ENCODE measurements around the gene SLC66A1. TPM values are rescaled to one million over a fixed set of nuclear protein-coding genes. Genes with fewer than 3 reads are reported as not detected.

Gene SLC66A1
- total RNA-seq, 1 donor from 2014 or later = 18.8 TPM

DNA sequence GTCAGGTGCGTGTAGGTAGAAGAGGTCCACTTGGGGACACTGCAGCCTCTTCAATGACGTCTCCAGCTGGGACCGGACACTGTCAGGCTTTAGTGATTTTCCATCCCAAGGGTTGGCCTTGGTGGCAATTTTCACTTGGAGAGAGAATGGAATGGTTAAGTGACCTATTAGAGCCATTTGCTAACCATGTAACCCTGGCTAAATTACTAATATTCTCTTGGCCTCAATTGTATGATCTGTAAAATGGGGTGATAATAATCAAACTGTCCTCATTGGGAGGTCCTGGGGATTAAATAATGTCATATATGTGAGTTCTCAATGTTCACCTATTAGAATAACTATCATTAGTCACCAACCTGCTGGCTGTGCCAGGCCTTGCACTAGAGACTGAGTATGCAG is 3.6 kb upstream of the SLC66A1 start:
- Mint-ChIP-seq H3K4me1 (ENCODE audit: low read depth) (peaks cover 36% of the 10 kb centered on the region), H3K4me3 (ENCODE audit: unreplicated experiment) (no peak overlapping the region), H3K27ac (ENCODE audit: unreplicated experiment) (no peak overlapping the region), H3K27me3 (ENCODE audit: low read depth) (no peaks in the 10 kb centered on the region), H3K36me3 (ENCODE audit: low read depth) (peaks cover 28% of the 10 kb centered on the region), H3K9me3 (ENCODE audit: low read depth) (no peaks in the 10 kb centered on the region)
- DNase-seq (ENCODE audit: low spot score) = no peak
- TF ChIP-seq CTCF (IDR thresholded peaks at IDR 0.05) = no peak

GRCh38 chr1:19309123-19309813 is 2.9 kb upstream of the SLC66A1 start:
- Mint-ChIP-seq H3K4me1 (ENCODE audit: low read depth) (peaks cover 43% of the 10 kb centered on the region), H3K27ac (ENCODE audit: unreplicated experiment) (peak overlapping the region; percentile 82), H3K27me3 (ENCODE audit: low read depth) (no peaks in the 10 kb centered on the region), H3K4me3 (ENCODE audit: unreplicated experiment) (no peak overlapping the region), H3K36me3 (ENCODE audit: low read depth) (peaks cover 22% of the 10 kb centered on the region), H3K9me3 (ENCODE audit: low read depth) (no peaks in the 10 kb centered on the region)
- no peak for DNase-seq (ENCODE audit: low spot score)
- TF ChIP-seq CTCF (IDR thresholded peaks at IDR 0.05) = no peak

GRCh38 chr1:19310061-19310460 is 2.1 kb upstream of the SLC66A1 start:
- Mint-ChIP-seq H3K4me1 (ENCODE audit: low read depth) (peaks cover 49% of the 10 kb centered on the region), H3K27me3 (ENCODE audit: low read depth) (no peaks in the 10 kb centered on the region), H3K9me3 (ENCODE audit: low read depth) (no peaks in the 10 kb centered on the region), H3K36me3 (ENCODE audit: low read depth) (peaks cover 15% of the 10 kb centered on the region), H3K27ac (ENCODE audit: unreplicated experiment) (peak overlapping the region; percentile 51), H3K4me3 (ENCODE audit: unreplicated experiment) (no peak overlapping the region)
- TF ChIP-seq CTCF (IDR thresholded peaks at IDR 0.05) = no peak
- DNase-seq (ENCODE audit: low spot score) = no peak

GRCh38 chr1:19310720-19311502 is 1.2 kb upstream of the SLC66A1 start:
- no peak for TF ChIP-seq CTCF (IDR thresholded peaks at IDR 0.05)
- Mint-ChIP-seq H3K9me3 (ENCODE audit: low read depth) (no peaks in the 10 kb centered on the region), H3K27ac (ENCODE audit: unreplicated experiment) (peak overlapping the region; percentile 79), H3K4me1 (ENCODE audit: low read depth) (peaks cover 58% of the 10 kb centered on the region), H3K36me3 (ENCODE audit: low read depth) (peaks cover 10% of the 10 kb centered on the region), H3K4me3 (ENCODE audit: unreplicated experiment) (peak overlapping the region; percentile 90), H3K27me3 (ENCODE audit: low read depth) (no peaks in the 10 kb centered on the region)
- DNase-seq (ENCODE audit: low spot score) = no peak

DNA sequence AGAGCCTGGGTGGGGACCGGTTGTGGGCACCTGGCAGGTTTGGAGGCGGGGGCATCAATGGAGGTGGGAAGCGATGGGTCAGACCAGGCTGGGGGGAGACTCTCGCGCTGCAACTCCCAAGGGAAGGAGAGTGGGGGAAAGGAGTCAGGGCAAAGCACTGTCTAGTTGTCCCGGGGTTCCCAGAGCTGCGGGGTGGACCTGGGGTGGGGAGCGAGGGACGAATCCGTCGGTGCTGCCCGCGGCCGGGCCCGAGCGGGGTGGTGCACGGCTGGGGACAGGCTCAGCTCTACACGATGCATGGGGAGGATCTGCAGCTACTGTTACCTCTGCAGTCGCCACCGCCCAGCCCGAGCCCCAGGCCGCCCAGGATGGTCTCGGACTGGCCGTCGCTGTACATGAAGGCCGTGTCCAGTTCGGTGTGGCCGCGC is 609 bp upstream of the SLC66A1 start:
- peak overlapping the region; percentile 79 for H3K27ac Mint-ChIP-seq (ENCODE audit: unreplicated experiment)
- H3K4me1 Mint-ChIP-seq (ENCODE audit: low read depth) = peaks cover 64% of the 10 kb centered on the region
- peaks cover 10% of the 10 kb centered on the region for H3K36me3 Mint-ChIP-seq (ENCODE audit: low read depth)
- no peak for DNase-seq (ENCODE audit: low spot score)
- no peaks in the 10 kb centered on the region for H3K27me3 Mint-ChIP-seq (ENCODE audit: low read depth)
- TF ChIP-seq CTCF (IDR thresholded peaks at IDR 0.05) = no peak
- H3K4me3 Mint-ChIP-seq (ENCODE audit: unreplicated experiment) = peak overlapping the region; percentile 90
- no peaks in the 10 kb centered on the region for H3K9me3 Mint-ChIP-seq (ENCODE audit: low read depth)
